GM12878 (cell line): ENCODE measurements around the gene TEKT5.

ENCODE experiments used
- CTCF ChIP-seq, 3 experiments: IDR thresholded peaks in 2 of 3; conservative IDR thresholded peaks in 1 of 3; 2 replicates each; pipeline ENCODE4 v1.5.1; 2011; ENCODE audit warnings: low read depth in 3 of 3, low read length in 3 of 3, mild to moderate bottlenecking in 3 of 3, control low read depth in 2 of 3, moderate library complexity in 2 of 3, inconsistent platforms in 1 of 3, mixed read lengths in 1 of 3; ENCODE audit not compliant: control insufficient read depth in 2 of 3, insufficient read depth in 1 of 3; ENCODE audit errors: extremely low read depth in 1 of 3
- EED ChIP-seq: sonication (generic); IDR thresholded peaks from 2 replicates; pipeline ENCODE4 v1.6.1; 2016; ENCODE audit warnings: antibody characterized with exemption, low read depth
- EP300 ChIP-seq, 2 experiments: fragments of 150-350 bp in 1 of 2; IDR thresholded peaks; 2 replicates each; pipeline ENCODE4 v1.6.1; 2011 to 2012; ENCODE audit warnings: low read depth in 2 of 2, low read length in 2 of 2, borderline replicate concordance in 1 of 2, improper control_type of control experiment in 1 of 2, inconsistent platforms in 1 of 2; ENCODE audit not compliant: control insufficient read depth in 1 of 2
- EZH2 ChIP-seq: IDR thresholded peaks from 2 replicates; pipeline ENCODE4 v1.6.1; 2012; ENCODE audit warnings: low read depth, mild to moderate bottlenecking, control low read depth, inconsistent platforms, low read length, borderline replicate concordance; ENCODE audit not compliant: control insufficient read depth
- FOXM1 ChIP-seq: IDR thresholded peaks from 2 replicates; pipeline ENCODE4 v1.6.1; 2012; ENCODE audit warnings: low read depth, mild to moderate bottlenecking, inconsistent platforms, low read length, moderate library complexity
- GABPA ChIP-seq: IDR thresholded peaks from 2 replicates; pipeline ENCODE4 v1.6.1; 2014; ENCODE audit warnings: antibody characterized with exemption, low read depth, mild to moderate bottlenecking, inconsistent platforms
- NFIC ChIP-seq: IDR thresholded peaks from 2 replicates; pipeline ENCODE4 v1.6.1; 2012; ENCODE audit warnings: low read depth, mild to moderate bottlenecking, inconsistent platforms, low read length, moderate library complexity
- NRF1 ChIP-seq: conservative IDR thresholded peaks from 2 replicates; pipeline ENCODE4 v1.6.1; 2011; ENCODE audit warnings: mild to moderate bottlenecking, low read depth, low read length, improper control_type of control experiment
- POLR2A ChIP-seq: IDR thresholded peaks from 2 replicates; pipeline ENCODE4 v1.6.1; 2011; ENCODE audit warnings: low read depth, mild to moderate bottlenecking, low read length
- TAF1 ChIP-seq: IDR thresholded peaks from 2 replicates; pipeline ENCODE4 v1.6.1; 2011; ENCODE audit warnings: mild to moderate bottlenecking, low read depth, low read length, borderline replicate concordance
- ZBTB33 ChIP-seq: fragments of 450-650 bp; IDR thresholded peaks from 2 replicates; pipeline ENCODE4 v1.6.1; 2017; ENCODE audit warnings: mild to moderate bottlenecking

GRCh38 chr16:10743610-10744369 is 49.1 kb upstream of the TEKT5 start, which contains the start of gene NUBP1:
- TF ChIP-seq NRF1: peak; percentile 73
- TF ChIP-seq GABPA: peak; percentile 88
- peak; percentile 96 for TF ChIP-seq POLR2A
- TF ChIP-seq TAF1: peak; percentile 68
- TF ChIP-seq NFIC: no peak
- TF ChIP-seq CTCF (IDR thresholded peaks at IDR 0.05 in 2 of 3, conservative IDR thresholded peaks at IDR 0.05 in 1 of 3; ENCODE audit: control insufficient read depth in 2 of 3, extremely low read depth in 1 of 3, insufficient read depth in 1 of 3, low read depth in 3 of 3, low read length in 3 of 3): peak in 1 of 3 experiments; percentile 8; a peak in 1 of 6 replicates
- TF ChIP-seq EED: no peak
- TF ChIP-seq EP300 (IDR thresholded peaks at IDR 0.05; ENCODE audit: borderline replicate concordance in 1 of 2, control insufficient read depth in 1 of 2, low read depth in 2 of 2, low read length in 2 of 2): 0 out of 4 replicates have a peak, but pooled peaks of 1 of the 2 experiments have one; percentile 4
- no peak for TF ChIP-seq FOXM1
- TF ChIP-seq EZH2: no peak
- TF ChIP-seq ZBTB33: no peak
